K562 (cell line): ENCODE data around the gene MORC4. TPM values are rescaled to one million over a fixed set of nuclear protein-coding genes. Genes with fewer than 3 reads are reported as not detected.

Experiments used
- ATAC-seq: fragments of 200-7000 bp; cut with Tn5 transposase; 3 replicates; pipeline ENCODE4 v1.9.1; 2020; ENCODE audit warnings: moderate library complexity
- BruUV-seq: library from RNA; stranded (reverse); fragments of 400-500 nt; replicated peaks from 2 replicates; lab custom pipeline; 2021; lab: Mats Ljungman, UMichigan
- CTCF ChIA-PET: fragments of 300-600 bp; formaldehyde crosslinking; extraction: SDS; loops from one replicate; lab custom pipeline; 2021; ENCODE audit warnings: low intra/inter-chr PET ratio; lab: Yijun Ruan, JAX
- POLR2A ChIA-PET: fragments of 300-600, 350-650 bp; sonication (Branson Sonifier 250); formaldehyde crosslinking; extraction: SDS; loops from one replicate; lab custom pipeline; 2021; ENCODE audit warnings: antibody characterized with exemption, inconsistent platforms; lab: Yijun Ruan, JAX
- DNase-seq, 4 experiments: peaks; one replicate each; pipeline versions ENCODE4 v3.0.0 to v3.0.0-alpha.2; 2011 to 2018; ENCODE audit warnings: low spot score in 3 of 4, mixed read lengths in 3 of 4; ENCODE audit errors: extremely low read depth in 1 of 4
- FAIRE-seq: peaks from 2 replicates; lab custom pipeline; 2011; peaks lifted over from hg19 to GRCh38; lab: Jason Lieb, UNC
- H2AFZ ChIP-seq: 2 replicates; pipeline ENCODE4 v1.6.0; 2011; ENCODE audit warnings: low read depth, low read length, control low read depth, inconsistent platforms
- H3K27ac ChIP-seq: fragments of 200-600 bp; 3 replicates; pipeline ENCODE4 v1.8.0; 2011; ENCODE audit warnings: low read depth, mild to moderate bottlenecking, control low read depth, inconsistent platforms, low read length, moderate library complexity, mixed read lengths; ENCODE audit errors: extremely low read depth
- H3K27me3 ChIP-seq, 2 experiments: fragments of 300-600 bp in 1 of 2; 2 replicates in 1 of 2; 3 replicates in 1 of 2; pipeline versions ENCODE4 v1.6.0 to v1.8.0; 2011; ENCODE audit warnings: inconsistent platforms in 2 of 2, low read length in 2 of 2, mild to moderate bottlenecking in 1 of 2, mixed read lengths in 1 of 2, moderate library complexity in 1 of 2; ENCODE audit not compliant: control insufficient read depth in 2 of 2, insufficient read depth in 2 of 2
- H3K36me3 ChIP-seq: fragments of 300-600 bp; 3 replicates; pipeline ENCODE4 v1.8.0; 2011; ENCODE audit warnings: mild to moderate bottlenecking, low read length, inconsistent platforms; ENCODE audit not compliant: control insufficient read depth, insufficient read depth
- H3K4me1 ChIP-seq, 2 experiments: fragments of 200-600 bp in 1 of 2; replicated peaks in 1 of 2; 2 replicates in 1 of 2; 3 replicates in 1 of 2; pipeline versions ENCODE4 v1.5.1 to v1.8.0; 2011; ENCODE audit warnings: inconsistent platforms in 2 of 2, low read length in 2 of 2, mild to moderate bottlenecking in 1 of 2, mixed read lengths in 1 of 2, moderate library complexity in 1 of 2; ENCODE audit not compliant: control insufficient read depth in 2 of 2, insufficient read depth in 2 of 2
- H3K4me2 ChIP-seq: 2 replicates; pipeline ENCODE4 v1.6.1; 2011; ENCODE audit warnings: low read length, control low read depth, inconsistent platforms, mixed read lengths; ENCODE audit not compliant: insufficient read depth
- H3K4me3 ChIP-seq: fragments of 200-600 bp; sonication (generic), shearing (Covaris generic); 2 replicates; pipeline ENCODE4 v1.5.1; 2016; ENCODE audit warnings: control low read depth, inconsistent platforms
- H3K79me2 ChIP-seq: fragments of 200-600 bp; 3 replicates; pipeline ENCODE4 v1.8.0; 2011; ENCODE audit warnings: low read length, inconsistent platforms; ENCODE audit not compliant: control insufficient read depth, insufficient read depth
- H3K9ac ChIP-seq, 2 experiments: 2 replicates each; pipeline versions ENCODE4 v1.6.0 to v1.6.1; 2011; ENCODE audit warnings: low read depth in 2 of 2, low read length in 2 of 2, control low read depth in 1 of 2, inconsistent platforms in 1 of 2, mild to moderate bottlenecking in 1 of 2, mixed read lengths in 1 of 2; ENCODE audit not compliant: insufficient read depth in 1 of 2
- H3K9me1 ChIP-seq: one replicate; pipeline ENCODE4 v1.6.0; 2011; ENCODE audit warnings: inconsistent platforms, mild to moderate bottlenecking, low read length, moderate library complexity; ENCODE audit not compliant: control insufficient read depth, insufficient read depth
- H3K9me3 ChIP-seq: replicated peaks from 2 replicates; pipeline ENCODE4 v1.5.1; 2011; ENCODE audit warnings: low read depth, low read length, inconsistent platforms; ENCODE audit not compliant: control insufficient read depth, insufficient read depth
- H4K20me1 ChIP-seq: replicated peaks from 2 replicates; pipeline ENCODE4 v1.6.1; 2011; ENCODE audit warnings: low read length, inconsistent platforms, mixed read lengths; ENCODE audit not compliant: control insufficient read depth, insufficient read depth
- CTBP1 ChIP-seq: fragments of 450-650 bp; IDR thresholded peaks from 2 replicates; pipeline ENCODE4 v1.6.1; 2016; ENCODE audit warnings: borderline replicate concordance
- SMC3 ChIP-seq: conservative IDR thresholded peaks from 2 replicates; pipeline ENCODE4 v1.6.1; 2011; ENCODE audit warnings: low read depth, low read length, improper control_type of control experiment; ENCODE audit not compliant: insufficient read depth
- SRSF3 ChIP-seq: fragments of 200-400 bp; formaldehyde crosslinking; IDR thresholded peaks from 2 replicates; pipeline ENCODE4 v1.6.1; 2016; ENCODE audit warnings: mild to moderate bottlenecking, low read length, moderate library complexity; ENCODE audit not compliant: insufficient read depth
- WGBS: fragments of 100-300 bp; shearing (Covaris generic); methylation state at CpG from one replicate; pipeline ENCODE4 v1.1.6; 2016; ENCODE audit warnings: low coverage, mixed read lengths; ENCODE audit not compliant: insufficient coverage; ENCODE audit errors: missing lambda C conversion rate; 5-methylcytosine and 5-hydroxymethylcytosine counted together
- in situ Hi-C: fragments of 300-500 bp; cut with MboI; formaldehyde crosslinking; loops from 4 replicates; pipeline ENCODE4 v1.15.0; 2018; ENCODE audit warnings: inconsistent platforms, mixed read lengths
- intact Hi-C: fragments of 100-400 bp; cut with micrococcal nuclease; formaldehyde crosslinking; loops from 2 replicates; pipeline ENCODE4 v1.14.2; 2022
- polyA plus RNA-seq, 8 experiments: library from polyadenylated mRNA; depleted of rRNA in 4 of 8; stranded (reverse) in 5 of 8; unstranded in 3 of 8; fragments of >200 nt; fragmentation: Nextera tagmentation in 2 of 8; fragmentation: Illumina TruSeq in 1 of 8; extraction: Ambion mirVana in 2 of 8; extraction: Trizol in 1 of 8; gene quantifications; 2 replicates each; pipeline versions ENCODE4 v1.2.1 to v1.2.3, GENCODE V29; 2011 to 2014; ENCODE audit warnings: inconsistent platforms in 1 of 8, missing spikeins in 1 of 8
- total RNA-seq, 7 experiments: library from RNA; depleted of rRNA in 6 of 7; stranded (reverse); fragments of >200 nt in 6 of 7; fragmentation: Illumina TruSeq in 2 of 7; extraction: Trizol in 2 of 7; gene quantifications; 2 replicates each; pipeline versions ENCODE4 v1.2.1 to v1.2.3, GENCODE V29; 2011 to 2021; ENCODE audit warnings: low replicate concordance in 1 of 7
- TF ChIP-seq, protein P1 (sequence below), 3 experiments: IDR thresholded peaks in 2 of 3; conservative IDR thresholded peaks in 1 of 3; 2 replicates each; pipeline ENCODE4 v1.5.1; 2011 to 2012; ENCODE audit warnings: low read length in 3 of 3, mild to moderate bottlenecking in 3 of 3, control low read depth in 2 of 3, improper control_type of control experiment in 1 of 3, inconsistent platforms in 1 of 3, low read depth in 1 of 3, mixed read lengths in 1 of 3, moderate library complexity in 1 of 3; ENCODE audit not compliant: insufficient read depth in 2 of 3
- TF ChIP-seq, protein P2 (sequence below): fragments of 200-600 bp; sonication (generic); IDR thresholded peaks from one replicate; pipeline ENCODE4 v1.6.1; 2012; ENCODE audit warnings: mild to moderate bottlenecking, low read depth, low read length, inconsistent platforms

The MORC4 gene
- total and polyA plus RNA-seq, 9 of the 15 experiments (the other 6 are each of a cell fraction or from before 2014, with no cell fraction given) = 0.04 to 0.53 (median 0.18) TPM

DNA sequence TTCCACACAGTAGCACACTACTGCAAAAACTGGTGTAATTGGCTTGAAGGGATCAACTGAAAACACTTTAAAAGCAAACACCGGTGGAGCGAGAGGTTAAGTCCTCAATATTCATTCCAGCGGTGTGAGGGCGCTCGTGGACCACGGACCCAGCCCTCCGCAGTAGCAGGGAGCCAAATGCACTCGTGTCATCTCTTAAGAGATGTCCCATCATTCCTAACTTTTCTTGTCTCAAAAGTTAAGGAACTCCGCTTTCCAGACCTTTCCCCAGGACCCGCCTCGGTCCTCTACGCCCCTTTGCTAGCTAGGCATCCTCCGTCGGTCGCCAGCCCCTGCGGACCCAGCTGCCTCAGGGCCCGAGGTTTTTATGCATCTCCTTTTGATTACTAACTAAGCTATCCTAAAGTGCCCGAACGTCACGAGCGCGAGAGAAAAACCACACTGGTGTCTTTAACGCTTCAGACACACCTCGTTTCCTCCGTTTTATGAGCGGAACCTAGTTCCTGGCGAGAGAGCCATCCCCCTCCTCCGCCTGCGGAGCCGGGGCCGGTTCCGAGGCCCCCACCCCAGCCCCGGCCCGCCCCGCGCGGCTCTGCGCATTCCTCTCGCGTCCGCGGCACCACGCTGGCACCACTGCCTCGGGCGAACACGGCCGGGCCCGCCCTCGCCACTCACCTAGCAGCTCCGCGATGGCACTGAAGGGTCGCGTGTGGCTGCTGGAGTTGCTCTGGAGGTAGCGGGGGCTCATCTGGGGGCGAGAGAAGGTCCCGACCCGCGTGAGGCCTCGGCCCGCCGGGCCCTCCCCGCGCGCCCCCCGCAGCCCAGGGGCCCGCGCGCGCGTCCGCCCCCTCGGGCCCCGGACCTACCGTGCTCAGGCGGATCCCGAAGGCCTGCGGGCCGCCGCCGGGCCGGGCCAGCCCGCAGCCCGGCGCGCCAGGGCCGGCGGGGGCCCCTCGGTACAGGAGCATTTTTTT is 723 bp downstream of the MORC4 start:
- no peak overlapping the region for H2AFZ ChIP-seq
- H3K4me2 ChIP-seq = no peak overlapping the region
- H3K27me3 ChIP-seq = peaks cover 0 to 5% of the 10 kb centered on the region in 2 experiments; a peak in 2 of 5 replicates
- in situ Hi-C loops = no loop called here
- CTCF ChIA-PET = no interaction called here
- H3K4me1 ChIP-seq = peaks cover 0 to 6% of the 10 kb centered on the region in 2 experiments; a peak in 2 of 5 replicates
- H3K9me3 ChIP-seq = no peaks in the 10 kb centered on the region
- H4K20me1 ChIP-seq = no peaks in the 10 kb centered on the region
- DNase-seq (peak in 2 of 4 experiments; percentile 3 to 6), FAIRE-seq (no peak), ATAC-seq (peak; percentile 63; the same call in 2 of the 3 replicates)
- H3K9me1 ChIP-seq = no peaks in the 10 kb centered on the region
- H3K9ac ChIP-seq = no peak overlapping the region
- WGBS = 25% methylated on average over 33 of the region's 88 CpGs
- H3K36me3 ChIP-seq = no peaks in the 10 kb centered on the region
- H3K4me3 ChIP-seq = no peak overlapping the region
- POLR2A ChIA-PET = no interaction called here
- intact Hi-C loops = no loop called here
- H3K79me2 ChIP-seq = no peaks in the 10 kb centered on the region
- BruUV-seq = no TSS peak
- no peak overlapping the region for H3K27ac ChIP-seq
- TF ChIP-seq, protein P1, sequence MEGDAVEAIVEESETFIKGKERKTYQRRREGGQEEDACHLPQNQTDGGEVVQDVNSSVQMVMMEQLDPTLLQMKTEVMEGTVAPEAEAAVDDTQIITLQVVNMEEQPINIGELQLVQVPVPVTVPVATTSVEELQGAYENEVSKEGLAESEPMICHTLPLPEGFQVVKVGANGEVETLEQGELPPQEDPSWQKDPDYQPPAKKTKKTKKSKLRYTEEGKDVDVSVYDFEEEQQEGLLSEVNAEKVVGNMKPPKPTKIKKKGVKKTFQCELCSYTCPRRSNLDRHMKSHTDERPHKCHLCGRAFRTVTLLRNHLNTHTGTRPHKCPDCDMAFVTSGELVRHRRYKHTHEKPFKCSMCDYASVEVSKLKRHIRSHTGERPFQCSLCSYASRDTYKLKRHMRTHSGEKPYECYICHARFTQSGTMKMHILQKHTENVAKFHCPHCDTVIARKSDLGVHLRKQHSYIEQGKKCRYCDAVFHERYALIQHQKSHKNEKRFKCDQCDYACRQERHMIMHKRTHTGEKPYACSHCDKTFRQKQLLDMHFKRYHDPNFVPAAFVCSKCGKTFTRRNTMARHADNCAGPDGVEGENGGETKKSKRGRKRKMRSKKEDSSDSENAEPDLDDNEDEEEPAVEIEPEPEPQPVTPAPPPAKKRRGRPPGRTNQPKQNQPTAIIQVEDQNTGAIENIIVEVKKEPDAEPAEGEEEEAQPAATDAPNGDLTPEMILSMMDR (IDR thresholded peaks at IDR 0.05 in 2 of 3, conservative IDR thresholded peaks at IDR 0.05 in 1 of 3; ENCODE audit: insufficient read depth in 2 of 3, low read depth in 1 of 3, low read length in 3 of 3) = peak; percentile 29 to 37 (median 31); a peak in 3 of 6 replicates
- TF ChIP-seq SMC3 (0 out of 2 replicates have a peak, but pooled peaks have one; percentile 6), CTBP1 (no peak), SRSF3 (no peak)
- TF ChIP-seq, protein P2, sequence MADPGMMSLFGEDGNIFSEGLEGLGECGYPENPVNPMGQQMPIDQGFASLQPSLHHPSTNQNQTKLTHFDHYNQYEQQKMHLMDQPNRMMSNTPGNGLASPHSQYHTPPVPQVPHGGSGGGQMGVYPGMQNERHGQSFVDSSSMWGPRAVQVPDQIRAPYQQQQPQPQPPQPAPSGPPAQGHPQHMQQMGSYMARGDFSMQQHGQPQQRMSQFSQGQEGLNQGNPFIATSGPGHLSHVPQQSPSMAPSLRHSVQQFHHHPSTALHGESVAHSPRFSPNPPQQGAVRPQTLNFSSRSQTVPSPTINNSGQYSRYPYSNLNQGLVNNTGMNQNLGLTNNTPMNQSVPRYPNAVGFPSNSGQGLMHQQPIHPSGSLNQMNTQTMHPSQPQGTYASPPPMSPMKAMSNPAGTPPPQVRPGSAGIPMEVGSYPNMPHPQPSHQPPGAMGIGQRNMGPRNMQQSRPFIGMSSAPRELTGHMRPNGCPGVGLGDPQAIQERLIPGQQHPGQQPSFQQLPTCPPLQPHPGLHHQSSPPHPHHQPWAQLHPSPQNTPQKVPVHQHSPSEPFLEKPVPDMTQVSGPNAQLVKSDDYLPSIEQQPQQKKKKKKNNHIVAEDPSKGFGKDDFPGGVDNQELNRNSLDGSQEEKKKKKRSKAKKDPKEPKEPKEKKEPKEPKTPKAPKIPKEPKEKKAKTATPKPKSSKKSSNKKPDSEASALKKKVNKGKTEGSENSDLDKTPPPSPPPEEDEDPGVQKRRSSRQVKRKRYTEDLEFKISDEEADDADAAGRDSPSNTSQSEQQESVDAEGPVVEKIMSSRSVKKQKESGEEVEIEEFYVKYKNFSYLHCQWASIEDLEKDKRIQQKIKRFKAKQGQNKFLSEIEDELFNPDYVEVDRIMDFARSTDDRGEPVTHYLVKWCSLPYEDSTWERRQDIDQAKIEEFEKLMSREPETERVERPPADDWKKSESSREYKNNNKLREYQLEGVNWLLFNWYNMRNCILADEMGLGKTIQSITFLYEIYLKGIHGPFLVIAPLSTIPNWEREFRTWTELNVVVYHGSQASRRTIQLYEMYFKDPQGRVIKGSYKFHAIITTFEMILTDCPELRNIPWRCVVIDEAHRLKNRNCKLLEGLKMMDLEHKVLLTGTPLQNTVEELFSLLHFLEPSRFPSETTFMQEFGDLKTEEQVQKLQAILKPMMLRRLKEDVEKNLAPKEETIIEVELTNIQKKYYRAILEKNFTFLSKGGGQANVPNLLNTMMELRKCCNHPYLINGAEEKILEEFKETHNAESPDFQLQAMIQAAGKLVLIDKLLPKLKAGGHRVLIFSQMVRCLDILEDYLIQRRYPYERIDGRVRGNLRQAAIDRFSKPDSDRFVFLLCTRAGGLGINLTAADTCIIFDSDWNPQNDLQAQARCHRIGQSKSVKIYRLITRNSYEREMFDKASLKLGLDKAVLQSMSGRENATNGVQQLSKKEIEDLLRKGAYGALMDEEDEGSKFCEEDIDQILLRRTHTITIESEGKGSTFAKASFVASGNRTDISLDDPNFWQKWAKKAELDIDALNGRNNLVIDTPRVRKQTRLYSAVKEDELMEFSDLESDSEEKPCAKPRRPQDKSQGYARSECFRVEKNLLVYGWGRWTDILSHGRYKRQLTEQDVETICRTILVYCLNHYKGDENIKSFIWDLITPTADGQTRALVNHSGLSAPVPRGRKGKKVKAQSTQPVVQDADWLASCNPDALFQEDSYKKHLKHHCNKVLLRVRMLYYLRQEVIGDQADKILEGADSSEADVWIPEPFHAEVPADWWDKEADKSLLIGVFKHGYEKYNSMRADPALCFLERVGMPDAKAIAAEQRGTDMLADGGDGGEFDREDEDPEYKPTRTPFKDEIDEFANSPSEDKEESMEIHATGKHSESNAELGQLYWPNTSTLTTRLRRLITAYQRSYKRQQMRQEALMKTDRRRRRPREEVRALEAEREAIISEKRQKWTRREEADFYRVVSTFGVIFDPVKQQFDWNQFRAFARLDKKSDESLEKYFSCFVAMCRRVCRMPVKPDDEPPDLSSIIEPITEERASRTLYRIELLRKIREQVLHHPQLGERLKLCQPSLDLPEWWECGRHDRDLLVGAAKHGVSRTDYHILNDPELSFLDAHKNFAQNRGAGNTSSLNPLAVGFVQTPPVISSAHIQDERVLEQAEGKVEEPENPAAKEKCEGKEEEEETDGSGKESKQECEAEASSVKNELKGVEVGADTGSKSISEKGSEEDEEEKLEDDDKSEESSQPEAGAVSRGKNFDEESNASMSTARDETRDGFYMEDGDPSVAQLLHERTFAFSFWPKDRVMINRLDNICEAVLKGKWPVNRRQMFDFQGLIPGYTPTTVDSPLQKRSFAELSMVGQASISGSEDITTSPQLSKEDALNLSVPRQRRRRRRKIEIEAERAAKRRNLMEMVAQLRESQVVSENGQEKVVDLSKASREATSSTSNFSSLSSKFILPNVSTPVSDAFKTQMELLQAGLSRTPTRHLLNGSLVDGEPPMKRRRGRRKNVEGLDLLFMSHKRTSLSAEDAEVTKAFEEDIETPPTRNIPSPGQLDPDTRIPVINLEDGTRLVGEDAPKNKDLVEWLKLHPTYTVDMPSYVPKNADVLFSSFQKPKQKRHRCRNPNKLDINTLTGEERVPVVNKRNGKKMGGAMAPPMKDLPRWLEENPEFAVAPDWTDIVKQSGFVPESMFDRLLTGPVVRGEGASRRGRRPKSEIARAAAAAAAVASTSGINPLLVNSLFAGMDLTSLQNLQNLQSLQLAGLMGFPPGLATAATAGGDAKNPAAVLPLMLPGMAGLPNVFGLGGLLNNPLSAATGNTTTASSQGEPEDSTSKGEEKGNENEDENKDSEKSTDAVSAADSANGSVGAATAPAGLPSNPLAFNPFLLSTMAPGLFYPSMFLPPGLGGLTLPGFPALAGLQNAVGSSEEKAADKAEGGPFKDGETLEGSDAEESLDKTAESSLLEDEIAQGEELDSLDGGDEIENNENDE = no peak
